HG02798 (cell line): ENCODE data around the gene VWA5A.
"Not testable (repeated sequence)": the region's sequence is repeated elsewhere in the genome, so short reads cannot be mapped to it uniquely, and the experiment has no call there.

Experiments
- ATAC-seq: cut with Tn5 transposase; IDR thresholded peaks from one replicate; pipeline ENCODE4 v1.9.1; 2021; ENCODE audit warnings: mild to moderate bottlenecking; ENCODE audit not compliant: unreplicated experiment, poor library complexity

Gene VWA5A

DNA sequence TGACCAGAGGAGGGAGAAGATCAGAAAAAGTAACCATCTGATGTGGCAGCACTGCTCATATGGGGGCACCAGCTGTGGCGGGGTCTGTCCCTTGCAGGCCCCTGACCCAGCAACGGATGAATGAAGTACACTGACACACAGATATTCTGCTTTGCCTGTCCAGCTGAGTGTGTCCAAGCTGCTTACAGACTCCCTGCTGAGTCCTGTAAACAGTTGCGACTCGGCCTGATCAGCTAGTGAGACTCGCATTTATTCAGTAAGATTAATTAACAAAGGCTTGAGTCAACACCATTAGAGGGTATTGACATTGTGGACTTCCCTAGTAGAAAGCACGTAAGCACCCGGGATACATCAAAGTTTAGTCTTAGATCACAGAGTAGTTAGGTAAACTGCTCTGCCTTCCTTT lies 52.6 kb downstream of the VWA5A start:
- ATAC-seq = no peak

GRCh38 chr11:124168796-124169195 lies 53.5 kb downstream of the VWA5A start:
- ATAC-seq = no peak

DNA sequence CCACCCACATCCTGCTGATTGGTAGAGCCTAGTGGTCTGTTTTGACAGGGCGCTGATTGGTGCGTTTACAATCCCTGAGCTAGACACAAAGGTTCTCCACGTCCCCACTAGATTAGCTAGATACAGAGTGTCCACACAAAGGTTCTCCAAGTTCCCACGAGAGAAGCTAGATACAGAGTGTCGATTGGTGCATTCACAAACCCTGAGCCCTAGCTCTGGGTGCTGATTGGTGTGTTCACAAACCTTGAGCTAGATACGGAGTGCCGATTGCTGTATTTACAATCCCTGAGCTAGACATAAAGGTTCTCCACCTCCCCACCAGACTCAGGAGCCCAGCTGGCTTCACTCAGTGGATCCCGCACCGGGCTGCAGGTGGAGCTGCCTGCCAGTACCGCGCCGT lies 55.1 kb downstream of the VWA5A start:
- not testable (repeated sequence) for ATAC-seq

DNA sequence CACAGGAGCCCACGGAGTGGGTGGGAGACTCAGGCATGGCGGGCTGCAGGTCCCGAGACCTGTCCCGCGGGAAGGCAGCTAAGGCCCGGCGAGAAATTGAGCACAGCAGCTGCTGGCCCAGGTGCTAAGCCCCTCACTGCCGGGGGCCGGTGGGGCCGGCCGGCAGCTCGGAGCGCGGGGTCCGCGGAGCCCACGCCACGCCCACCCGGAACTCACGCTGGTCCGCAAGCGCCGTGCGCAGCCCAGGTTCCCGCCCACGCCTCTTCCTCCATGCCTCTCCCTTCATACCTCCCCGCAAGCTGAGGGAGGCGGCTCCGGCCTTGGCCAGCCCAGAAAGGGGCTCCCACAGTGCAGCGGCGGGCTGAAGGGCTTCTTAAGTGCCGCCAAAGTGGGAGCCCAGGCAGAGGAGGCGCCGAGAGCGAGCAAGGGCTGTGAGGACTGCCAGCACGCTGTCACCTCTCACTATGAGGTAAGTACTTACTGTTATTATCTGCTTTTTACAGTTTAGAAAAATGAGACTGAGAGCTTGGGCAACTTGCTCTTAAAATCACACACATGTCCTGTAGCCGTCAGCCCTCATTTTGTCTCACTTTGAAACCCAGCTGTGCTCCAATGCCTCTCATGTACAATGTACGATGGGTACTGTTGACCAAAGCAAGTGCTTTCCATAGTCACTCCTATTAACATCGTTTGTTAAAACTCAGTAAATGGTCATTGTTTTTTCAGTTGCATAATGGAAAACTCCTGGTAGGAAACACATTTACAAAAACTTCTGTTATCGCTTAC lies 55.7 kb downstream of the VWA5A start:
- no peak for ATAC-seq

- no peak for ATAC-seq
Observed at GRCh38 chr11:124172101-124172500, 56.9 kb downstream of the VWA5A start.

- ATAC-seq = no peak
Observed at GRCh38 chr11:124172599-124172998, 57.3 kb downstream of the VWA5A start.

DNA sequence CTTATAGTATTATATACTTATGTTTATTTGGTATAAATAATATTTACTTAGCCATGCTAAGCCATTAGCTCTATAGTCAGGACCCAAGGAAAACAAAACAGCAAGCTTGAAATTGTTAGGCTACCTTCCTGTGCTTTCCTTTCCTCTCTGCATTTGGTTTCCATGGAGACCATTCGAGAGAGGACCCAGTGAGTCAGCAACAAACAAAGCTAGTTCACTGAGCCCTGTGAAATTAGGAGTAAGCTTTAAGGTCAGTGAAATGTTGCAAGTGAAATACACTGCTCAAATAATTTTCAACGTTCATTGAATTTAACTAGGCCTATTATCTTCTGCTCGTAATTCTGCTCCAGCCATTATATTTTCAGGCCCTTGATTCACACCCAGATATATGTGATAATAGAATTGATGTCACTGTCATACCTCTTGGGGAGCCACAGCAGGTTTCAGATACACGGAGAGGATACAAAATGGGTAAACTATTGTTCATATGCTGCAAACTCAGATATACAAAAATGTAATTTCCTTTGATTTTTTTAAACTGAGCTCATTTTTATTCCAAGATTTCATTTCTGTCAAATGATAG lies 58.8 kb downstream of the VWA5A start:
- no peak for ATAC-seq

DNA sequence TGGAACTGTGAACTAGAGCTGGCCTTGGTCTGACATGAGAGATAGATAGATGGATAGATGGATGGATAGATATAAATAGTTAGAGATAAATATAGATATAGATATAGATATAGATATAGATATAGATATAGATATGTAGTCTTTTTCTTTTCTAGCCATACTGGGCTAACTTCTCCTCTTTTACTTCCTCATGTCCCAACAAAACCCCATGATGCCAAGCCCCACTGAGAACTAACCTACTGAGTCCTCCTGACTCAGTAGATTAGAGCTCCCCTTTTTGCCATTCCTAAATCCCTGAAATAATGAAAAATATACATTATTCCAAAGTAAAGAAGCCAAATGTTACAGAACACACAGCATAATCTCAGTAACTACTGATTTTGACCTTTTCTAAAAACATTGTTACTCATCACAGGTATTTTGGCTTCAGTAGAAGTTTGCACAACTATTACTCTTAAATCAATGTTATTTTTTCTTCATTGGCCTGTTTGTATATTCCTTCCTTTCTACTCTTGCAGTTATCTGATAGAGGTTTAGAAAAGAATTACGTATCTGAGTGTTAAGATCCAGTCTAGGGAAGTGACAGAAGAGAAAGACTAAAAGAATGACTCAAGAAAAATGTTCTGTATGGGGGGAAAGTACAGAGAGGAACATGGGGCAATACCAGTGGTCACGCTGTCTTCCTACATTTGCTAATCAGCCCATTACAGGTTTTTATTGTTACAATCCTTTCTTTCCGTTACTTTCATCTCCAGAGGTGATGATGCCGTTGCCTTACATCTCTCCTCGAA lies 61.9 kb downstream of the VWA5A start:
- no peak for ATAC-seq

DNA sequence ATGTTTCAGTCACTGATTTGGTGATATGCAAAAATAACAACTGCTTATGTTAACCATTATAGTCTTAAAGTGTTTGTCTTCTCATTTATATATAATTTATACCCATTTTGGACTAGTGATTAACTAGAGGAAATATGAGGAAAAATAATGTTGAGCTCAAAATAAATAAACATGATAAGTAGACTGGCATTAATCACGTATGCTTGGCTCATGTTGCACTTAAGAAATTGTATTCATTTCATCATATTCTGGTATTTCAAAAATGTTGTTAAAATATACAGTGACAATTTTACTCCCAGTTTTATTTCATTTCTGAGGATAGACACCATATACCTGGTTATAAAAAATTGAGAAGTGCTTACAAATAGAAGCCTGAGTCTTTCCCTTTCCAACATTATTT lies 64.1 kb downstream of the VWA5A start:
- ATAC-seq = no peak

- no peak for ATAC-seq
Observed at GRCh38 chr11:124183068-124183467, 67.8 kb downstream of the VWA5A start, which contains the start of gene OR10D3. TSS of gene OR10D3 (plus strand) at chr11:124183345. CDS start at chr11:124185270, 1,925 bp downstream.

DNA sequence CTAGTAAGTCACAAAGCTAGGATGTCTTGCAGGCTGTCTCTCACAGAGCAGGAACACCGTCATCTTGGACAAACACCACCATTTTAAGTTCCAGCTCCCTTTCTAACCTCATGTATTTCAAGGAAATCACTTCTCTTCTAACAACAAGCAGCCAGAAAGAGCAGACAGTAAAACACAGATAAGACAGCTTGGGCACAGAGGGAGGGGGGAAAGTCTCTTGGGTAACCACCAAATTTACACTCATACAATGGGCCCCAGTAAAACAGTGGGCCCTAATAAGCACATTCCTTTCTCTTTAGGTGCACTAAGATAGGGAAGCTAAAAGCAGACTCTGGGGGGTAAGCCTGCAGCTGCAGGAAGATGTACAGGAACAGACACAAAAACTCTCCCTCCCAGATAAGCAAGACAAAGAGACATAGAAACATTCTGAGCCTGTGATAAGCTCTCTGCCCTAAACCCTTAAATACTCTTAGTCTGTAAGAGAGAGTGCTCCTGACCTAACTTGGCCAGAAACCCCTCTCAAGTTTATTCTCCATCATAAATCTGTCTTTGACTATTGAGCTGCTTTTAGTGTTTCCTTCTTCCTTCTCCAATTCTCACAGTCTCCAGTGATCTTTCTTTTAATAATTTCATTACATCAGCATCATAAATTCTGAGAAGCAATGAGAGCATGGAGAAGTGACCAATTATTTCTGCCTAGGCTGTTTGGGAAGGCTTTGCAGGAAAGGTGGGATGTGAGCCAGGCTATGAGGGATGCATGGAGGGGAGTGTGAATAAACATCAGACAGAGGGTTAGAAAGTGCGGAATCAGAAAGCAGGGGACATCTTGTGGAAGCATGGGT lies 75.3 kb downstream of the VWA5A start:
- ATAC-seq = no peak

GRCh38 chr11:124193221-124194010 lies 78.2 kb downstream of the VWA5A start:
- peak; percentile 68 for ATAC-seq

GRCh38 chr11:124194293-124195188 lies 79.3 kb downstream of the VWA5A start:
- no peak for ATAC-seq

DNA sequence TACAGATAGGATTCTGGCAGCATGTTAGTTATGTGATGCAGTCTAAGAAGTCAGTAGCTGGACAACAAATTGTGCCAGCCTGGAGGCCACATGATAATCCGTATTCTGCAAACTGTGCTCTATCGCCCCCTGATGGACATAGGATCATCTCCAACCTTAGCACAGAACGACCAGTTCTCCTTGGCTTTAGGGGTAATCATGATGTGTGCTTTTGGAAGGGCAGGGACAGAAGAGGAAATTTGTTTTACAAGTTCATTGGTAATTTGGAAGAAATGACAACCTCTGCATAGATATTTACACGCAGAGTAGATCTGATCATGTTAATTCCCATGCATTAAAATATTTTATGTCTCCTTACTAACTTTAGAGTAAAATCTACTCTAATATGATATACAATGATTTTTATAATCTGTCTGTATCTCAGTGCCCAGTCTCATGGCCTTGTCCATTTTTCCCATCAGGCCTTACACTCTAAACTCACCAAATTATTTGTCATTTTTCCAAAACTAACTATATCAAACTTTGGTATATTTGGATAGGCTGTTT lies 80.0 kb downstream of the VWA5A start:
- ATAC-seq = peak; percentile 88
